Fibroblast of skin of left biceps (primary cell): ENCODE data around the gene PLEKHG4.
A peak's percentile ranks its signal among the peaks of the same experiment; 100 is the strongest.

ENCODE experiments used
- DNase-seq, 2 experiments: peaks; one replicate each; pipeline ENCODE4 v3.0.0-alpha.2; 2013; ENCODE audit warnings: low read depth in 2 of 2

PLEKHG4 gene

DNA sequence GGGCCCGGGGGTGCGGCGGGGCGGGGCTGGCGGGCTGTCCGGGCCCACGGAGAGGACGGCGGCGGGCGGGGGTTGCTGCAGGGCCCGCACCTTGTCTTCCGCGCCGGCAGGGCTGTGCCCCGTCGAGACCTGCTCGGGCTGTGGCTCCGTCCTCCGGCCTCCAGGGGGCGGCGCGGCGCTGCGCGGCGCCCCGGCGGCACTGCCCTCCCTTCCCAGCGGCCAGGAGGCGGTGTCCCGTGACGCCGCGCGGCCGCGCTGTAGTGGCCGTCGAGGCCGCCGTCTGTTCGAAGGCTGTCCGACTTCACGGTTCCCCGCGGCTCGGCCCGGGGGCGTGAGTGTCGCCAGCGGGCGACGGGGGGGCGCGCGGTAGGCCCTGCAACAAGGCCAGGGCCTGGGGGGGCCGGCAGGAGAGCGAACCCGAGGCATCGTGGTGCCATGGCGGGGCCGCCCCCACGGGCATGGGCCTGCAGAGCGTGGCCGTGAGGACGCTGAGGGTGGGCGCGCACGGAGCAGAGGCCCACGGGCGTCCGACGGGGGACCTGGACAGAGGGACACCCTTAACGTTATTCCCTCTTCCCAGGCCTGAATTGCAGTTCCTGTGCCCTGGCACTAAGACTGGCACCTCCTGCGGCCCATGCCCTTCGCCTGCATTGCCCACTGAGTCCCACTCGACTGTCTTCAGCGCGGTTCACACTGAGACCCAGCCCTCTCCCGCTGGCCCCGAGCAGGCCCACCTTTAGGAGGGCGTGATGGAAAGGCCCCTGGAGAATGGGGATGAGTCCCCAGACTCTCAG, at the start of gene PLEKHG4:
TSS of gene PLEKHG4 (plus strand) at position 237 of the 794 bp plus-strand sequence. CDS start at position 750, 513 bp downstream.
- DNase-seq = no peak

DNA sequence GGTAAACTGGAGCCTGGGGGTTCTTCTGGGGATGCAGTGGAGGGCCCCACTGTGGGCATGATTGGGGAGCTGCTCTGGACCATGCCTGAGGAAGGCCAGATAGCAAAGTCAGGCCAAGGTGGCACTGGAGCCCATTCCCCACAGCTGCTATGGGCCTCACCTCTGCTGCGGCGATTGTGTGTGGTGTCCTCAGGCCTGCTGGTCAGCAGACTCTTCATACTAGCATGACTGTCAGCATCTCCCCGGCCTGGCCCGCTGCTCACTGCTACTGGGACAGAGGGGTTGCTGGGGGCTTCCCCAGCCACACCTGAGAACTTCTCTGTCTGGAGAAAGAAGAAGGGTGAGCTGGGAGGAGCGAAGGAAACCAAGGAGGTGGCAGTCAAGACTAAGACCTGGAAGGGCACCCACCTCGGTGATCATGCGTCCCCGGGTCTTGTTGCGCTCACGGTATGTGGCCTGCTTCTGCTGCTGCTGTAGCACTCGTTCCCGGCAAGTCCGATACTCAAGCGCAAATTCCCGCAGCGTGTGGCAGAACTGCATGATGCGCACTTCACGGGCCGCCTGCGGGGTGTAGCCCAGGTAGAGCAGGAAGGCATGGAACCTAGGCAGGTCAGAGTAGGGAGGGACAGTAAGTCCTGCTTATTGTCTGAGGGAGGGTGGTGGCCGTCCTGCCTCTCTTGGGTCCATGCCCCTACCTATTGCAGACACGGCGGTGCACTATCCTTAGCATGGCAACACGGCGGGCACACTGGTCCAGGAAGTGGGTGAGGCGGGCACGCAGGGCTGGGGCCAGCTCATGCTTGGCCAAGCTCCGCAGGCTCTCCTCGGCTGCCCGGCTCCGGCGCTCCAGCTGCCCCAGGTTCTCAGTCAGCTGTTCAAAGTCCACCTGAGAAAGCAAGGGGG, 49.2 kb upstream of the PLEKHG4 start:
- DNase-seq = no peak

GRCh38 chr16:67230809-67231660, 48.3 kb upstream of the PLEKHG4 start:
- no peak for DNase-seq

GRCh38 chr16:67233596-67233995, 45.7 kb upstream of the PLEKHG4 start:
- no peak for DNase-seq

DNA sequence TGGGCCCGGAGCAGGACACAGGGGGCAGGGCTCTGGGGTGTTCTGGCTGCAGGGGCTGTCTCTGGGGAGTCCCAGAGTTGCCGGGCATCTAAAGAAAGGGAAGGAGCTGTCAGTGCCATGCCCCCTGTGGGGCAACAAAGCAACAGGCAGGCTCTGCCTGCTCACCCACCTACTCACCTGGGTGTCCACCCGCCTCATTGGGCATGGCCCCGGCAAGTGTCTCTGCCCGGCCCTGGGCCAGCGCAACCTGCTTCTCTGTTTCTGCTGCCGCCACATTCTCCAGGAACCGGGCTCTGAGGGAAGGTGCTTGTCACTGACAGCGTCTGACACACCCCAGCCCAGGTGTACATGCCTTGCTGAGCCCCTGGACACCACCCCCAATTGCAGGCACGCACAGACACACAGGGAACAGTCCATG, 45.1 kb upstream of the PLEKHG4 start:
- no peak for DNase-seq

DNA sequence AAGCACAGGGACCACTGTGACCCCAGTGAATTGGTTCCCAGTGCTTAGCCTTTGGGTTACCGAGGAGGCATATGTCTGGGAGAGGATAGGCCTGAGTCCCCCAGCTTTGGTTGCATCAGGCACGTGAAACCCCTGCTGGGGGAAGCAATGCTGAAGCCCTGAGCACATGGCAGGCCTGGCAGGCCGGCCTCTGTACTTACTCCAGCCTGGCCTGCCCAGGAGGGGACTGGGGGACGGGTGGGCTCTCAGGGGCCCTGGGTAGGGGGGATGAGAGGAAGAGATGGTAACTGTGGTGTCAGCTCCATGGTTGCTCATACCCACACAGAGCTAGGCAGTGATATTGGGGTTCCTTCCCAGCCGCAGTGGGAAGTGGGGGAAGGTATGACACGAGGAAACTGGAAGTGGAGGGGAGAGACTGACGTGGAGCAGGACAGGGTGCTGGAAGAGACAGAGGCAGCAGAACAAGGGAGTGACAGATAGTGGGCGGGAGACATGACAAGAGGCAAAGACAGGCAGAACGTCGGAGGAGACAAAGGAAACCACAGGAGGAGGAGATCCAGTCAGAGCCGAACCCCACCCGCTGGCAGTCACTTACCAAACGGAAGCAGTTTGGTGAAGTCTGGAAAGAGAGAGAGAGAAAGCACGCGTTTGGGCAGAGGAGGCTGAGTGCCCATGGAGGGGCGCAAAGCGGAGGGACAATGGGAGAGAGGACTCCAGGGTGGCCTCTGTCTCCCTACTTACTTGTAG, 43.3 kb upstream of the PLEKHG4 start:
- no peak for DNase-seq

- DNase-seq = no peak
Observed at GRCh38 chr16:67236563-67237395, 42.6 kb upstream of the PLEKHG4 start.

DNA sequence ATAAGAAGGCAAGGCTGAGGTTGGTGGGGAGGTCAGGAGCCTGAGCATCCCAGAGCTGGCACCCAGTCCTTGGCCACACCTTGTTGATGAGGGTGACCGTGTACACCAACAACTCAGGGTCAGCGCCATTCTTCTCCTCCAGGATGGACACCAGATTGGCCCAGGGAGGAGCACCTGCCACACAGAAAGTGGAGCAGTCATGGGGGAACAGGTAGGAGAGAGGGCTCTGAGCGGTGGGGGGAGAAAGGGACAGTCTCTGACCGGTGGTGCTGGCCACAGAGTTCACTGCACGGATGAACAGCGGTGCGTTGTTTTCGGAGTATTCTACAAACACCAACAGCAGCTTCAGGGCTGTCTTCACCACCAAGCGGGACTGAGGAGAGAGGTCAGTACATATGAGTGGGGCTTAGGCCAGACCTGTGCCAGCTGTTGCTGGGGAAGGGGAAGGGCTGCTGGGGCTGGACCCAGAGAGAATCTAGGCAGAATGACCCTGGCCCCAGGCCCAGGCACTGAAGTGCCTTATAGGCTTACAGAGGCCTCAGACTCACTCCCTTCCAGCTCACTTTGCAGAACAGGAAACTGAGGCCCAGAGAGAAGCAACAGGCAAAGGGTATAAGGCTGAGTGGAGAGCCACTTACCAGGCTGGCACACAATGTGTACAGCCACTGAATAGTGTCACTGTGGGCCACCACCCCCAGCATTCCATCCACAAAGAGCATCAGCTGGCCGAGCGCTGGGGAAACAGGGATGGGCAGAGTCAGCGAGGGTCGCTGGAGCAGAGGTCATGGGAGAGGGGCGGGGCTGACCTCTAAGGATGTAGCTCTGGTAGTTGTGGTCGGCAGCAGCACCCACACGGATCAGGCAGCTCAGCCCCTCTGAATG, 41.7 kb upstream of the PLEKHG4 start:
- no peak for DNase-seq

DNA sequence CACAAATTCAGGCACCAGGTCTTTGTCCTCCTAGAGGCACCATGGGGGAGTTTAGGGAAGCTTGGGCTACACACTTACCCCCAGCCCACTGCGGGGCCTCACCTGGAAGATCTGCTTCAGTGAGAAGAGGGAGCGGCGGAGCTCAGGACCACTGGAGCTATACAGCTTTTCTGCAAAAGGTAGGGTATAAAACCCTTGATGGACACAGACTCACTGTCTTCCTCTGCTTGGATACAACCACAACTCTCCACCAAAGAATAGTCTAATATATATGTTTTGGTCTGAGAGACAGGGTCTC, 41.1 kb upstream of the PLEKHG4 start:
- DNase-seq = no peak

DNA sequence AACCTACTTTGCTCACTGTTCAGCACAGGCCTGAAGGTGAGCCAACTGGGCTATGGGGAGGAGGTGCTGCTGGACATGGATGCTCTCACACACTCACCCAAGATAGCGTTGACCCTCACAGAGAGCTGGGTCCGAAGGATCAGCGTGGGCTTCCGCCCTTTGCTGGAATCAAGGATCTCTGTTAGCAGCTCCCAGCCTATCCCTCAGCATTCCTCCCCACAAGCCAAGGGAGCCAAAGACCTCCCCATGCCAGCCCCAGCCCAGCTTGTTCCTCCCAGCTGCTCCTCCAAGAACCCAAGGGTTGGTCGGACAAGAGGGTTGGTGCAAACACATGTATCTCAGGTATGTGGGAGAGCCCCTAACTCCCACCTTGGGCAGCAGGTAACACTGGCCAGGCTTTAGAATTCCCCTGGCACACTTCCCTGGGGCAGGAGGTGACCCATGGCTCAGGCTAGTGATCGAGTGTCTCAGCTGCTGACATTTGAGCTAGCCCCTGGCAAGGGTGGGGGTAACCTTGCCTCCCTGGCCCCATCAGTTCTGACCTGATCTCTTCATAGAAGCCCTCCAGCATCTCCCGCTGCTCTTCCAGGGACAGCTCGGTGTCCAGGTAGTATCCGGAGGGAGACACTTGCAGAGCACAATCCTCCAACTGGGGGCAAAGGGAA, 40.4 kb upstream of the PLEKHG4 start:
- no peak for DNase-seq

DNA sequence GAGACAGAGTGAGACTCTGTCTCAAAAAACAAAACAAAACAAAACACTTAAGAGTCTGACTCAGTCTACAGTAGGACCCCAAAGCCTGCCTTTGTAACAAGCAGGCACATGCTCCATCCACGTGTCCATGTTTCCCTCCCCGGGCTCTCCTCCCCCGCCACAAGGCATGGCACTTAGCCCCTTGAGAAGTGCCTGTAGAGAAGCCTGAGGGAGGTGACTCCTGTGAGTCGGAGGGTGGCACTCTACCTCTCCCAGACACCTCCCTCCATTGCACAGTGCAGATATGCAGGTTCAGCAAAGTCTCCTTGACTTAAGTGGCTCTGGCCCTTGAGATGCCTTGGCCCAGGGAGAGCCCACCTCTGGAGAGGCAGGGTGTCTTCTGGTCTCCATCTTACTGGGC, 38.8 kb upstream of the PLEKHG4 start:
- no peak for DNase-seq

- DNase-seq = no peak
Observed at GRCh38 chr16:67241008-67241900, 38.1 kb upstream of the PLEKHG4 start.

GRCh38 chr16:67242138-67242730, 37.1 kb upstream of the PLEKHG4 start:
- no peak for DNase-seq

- DNase-seq = no peak
Observed at GRCh38 chr16:67243481-67243880, 35.9 kb upstream of the PLEKHG4 start.

DNA sequence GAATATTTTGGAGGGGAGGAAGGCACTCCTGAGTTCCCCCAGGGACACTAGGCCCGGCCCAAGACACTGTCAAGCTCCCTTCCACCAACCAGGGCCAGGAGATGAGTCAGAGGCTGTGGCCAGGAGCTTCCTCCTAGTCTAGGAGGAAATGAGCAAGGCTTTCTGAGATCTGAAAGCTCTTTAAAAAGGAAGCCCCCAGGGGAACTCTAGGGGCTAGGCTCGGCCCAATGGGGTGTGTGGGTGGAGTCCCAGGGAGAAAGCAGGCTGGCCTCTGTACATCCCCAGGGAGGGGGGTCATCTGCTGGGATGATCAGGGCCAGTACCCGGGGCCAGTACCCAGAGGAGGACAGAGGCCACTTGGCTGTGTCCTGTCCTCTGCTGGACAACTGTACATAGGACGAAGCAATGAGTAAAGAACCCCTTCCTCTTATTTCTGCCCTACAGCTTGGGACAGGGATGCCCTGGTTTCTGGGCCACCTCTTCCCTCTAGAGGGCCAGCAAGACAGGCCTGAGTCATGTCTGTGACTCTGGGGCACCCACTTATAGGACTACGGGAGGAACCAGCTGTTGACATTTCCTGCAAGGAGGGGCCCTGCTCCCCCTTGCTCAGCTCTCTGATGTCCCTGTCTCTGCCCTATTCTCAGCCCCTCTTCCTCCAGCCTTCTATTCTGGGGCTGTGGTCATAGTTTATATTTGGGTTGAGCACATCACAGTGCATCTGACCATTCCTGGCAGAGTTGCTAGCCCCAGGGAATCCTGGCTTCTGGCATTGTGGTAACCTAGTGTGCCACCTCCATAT, 34.7 kb upstream of the PLEKHG4 start:
- DNase-seq = peak; percentile 65 to 71

- no peak for DNase-seq
Observed at GRCh38 chr16:67245186-67245585, 34.1 kb upstream of the PLEKHG4 start.

DNA sequence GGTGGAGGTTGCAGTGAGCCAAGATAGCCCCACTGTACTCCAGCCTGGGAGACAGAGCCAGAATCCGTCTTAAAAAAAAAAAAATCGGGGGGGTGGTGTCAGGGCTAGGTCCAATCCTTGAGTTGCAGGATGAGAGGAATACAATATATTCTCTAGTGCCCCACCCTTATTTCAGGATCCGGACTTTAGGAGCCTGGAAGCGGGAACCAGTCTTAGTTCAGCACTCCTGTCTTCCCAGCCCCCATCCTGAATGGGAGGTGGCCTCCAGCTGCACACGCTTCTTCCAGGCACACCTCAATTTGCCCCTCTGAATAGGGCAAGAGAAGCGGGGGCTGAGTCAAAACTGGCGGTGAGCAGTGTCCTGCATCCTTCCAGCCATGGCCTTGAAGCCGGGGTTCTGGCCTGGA, 33.7 kb upstream of the PLEKHG4 start:
- DNase-seq = no peak
